ENCODE measurements around the gene SESN3.
A peak's percentile ranks its signal among the peaks of the same experiment; 100 is the strongest.
"Not testable (repeated sequence)": the region's sequence is repeated elsewhere in the genome, so short reads cannot be mapped to it uniquely, and the experiment has no call there.

The SESN3 gene

GRCh38 chr11:95257456-95257971, 26.5 kb upstream of the SESN3 start:
- Mint-ChIP-seq H3K4me1 (peaks cover 22% of the 10 kb centered on the region), H3K36me3 (ENCODE audit: insufficient read depth) (peaks cover 1% of the 10 kb centered on the region), H3K9me3 (no peaks in the 10 kb centered on the region), H3K27ac (ENCODE audit: low read depth) (no peak overlapping the region), H3K27me3 (no peaks in the 10 kb centered on the region), H3K4me3 (no peak overlapping the region)
- no peak for DNase-seq (ENCODE audit: low spot score in 2 of 2)
- no peak for ATAC-seq (replicated peaks; ENCODE audit: extremely low read depth, poor library complexity, severe bottlenecking)

- H3K27me3 Mint-ChIP-seq, result no peaks in the 10 kb centered on the region
- ATAC-seq (replicated peaks; ENCODE audit: extremely low read depth, poor library complexity, severe bottlenecking) (no peak), DNase-seq (ENCODE audit: low spot score in 2 of 2) (no peak)
- H3K36me3 Mint-ChIP-seq (ENCODE audit: insufficient read depth), result peaks cover 1% of the 10 kb centered on the region
- no peak overlapping the region for H3K27ac Mint-ChIP-seq (ENCODE audit: low read depth)
- H3K4me1 Mint-ChIP-seq, result peaks cover 22% of the 10 kb centered on the region
- no peak overlapping the region for H3K4me3 Mint-ChIP-seq
- no peaks in the 10 kb centered on the region for H3K9me3 Mint-ChIP-seq
Measured at GRCh38 chr11:95256321-95256779, 25.3 kb upstream of the SESN3 start.

GRCh38 chr11:95255251-95256145, 24.5 kb upstream of the SESN3 start:
- Mint-ChIP-seq H3K9me3 (no peaks in the 10 kb centered on the region), H3K27ac (ENCODE audit: low read depth) (no peak overlapping the region)
- DNase-seq (ENCODE audit: low spot score in 2 of 2), result no peak

GRCh38 chr11:95254716-95255115, 23.7 kb upstream of the SESN3 start:
- no peaks in the 10 kb centered on the region for H3K27me3 Mint-ChIP-seq
- DNase-seq (ENCODE audit: low spot score in 2 of 2), result no peak
- H3K4me3 Mint-ChIP-seq, result no peak overlapping the region
- H3K4me1 Mint-ChIP-seq, result peaks cover 22% of the 10 kb centered on the region
- ATAC-seq (replicated peaks; ENCODE audit: extremely low read depth, poor library complexity, severe bottlenecking), result no peak
- no peak overlapping the region for H3K27ac Mint-ChIP-seq (ENCODE audit: low read depth)
- H3K9me3 Mint-ChIP-seq, result no peaks in the 10 kb centered on the region
- no peaks in the 10 kb centered on the region for H3K36me3 Mint-ChIP-seq (ENCODE audit: insufficient read depth)

More at GRCh38 chr11:95255251-95256145, 24.5 kb upstream of the SESN3 start:
- no peaks in the 10 kb centered on the region for H3K27me3 Mint-ChIP-seq
- no peak for ATAC-seq (replicated peaks; ENCODE audit: extremely low read depth, poor library complexity, severe bottlenecking)
- H3K36me3 Mint-ChIP-seq (ENCODE audit: insufficient read depth), result no peaks in the 10 kb centered on the region
- H3K4me3 Mint-ChIP-seq, result no peak overlapping the region
- H3K4me1 Mint-ChIP-seq, result peaks cover 22% of the 10 kb centered on the region

GRCh38 chr11:95254131-95254704, 23.2 kb upstream of the SESN3 start:
- peaks cover under 1% of the 10 kb centered on the region for H3K27me3 Mint-ChIP-seq

GRCh38 chr11:95253141-95253540, 22.1 kb upstream of the SESN3 start:
- DNase-seq (ENCODE audit: low spot score in 2 of 2) (no peak), ATAC-seq (replicated peaks; ENCODE audit: extremely low read depth, poor library complexity, severe bottlenecking) (no peak)
- Mint-ChIP-seq H3K27me3 (peaks cover 9% of the 10 kb centered on the region), H3K9me3 (no peaks in the 10 kb centered on the region), H3K4me1 (peaks cover 22% of the 10 kb centered on the region), H3K4me3 (no peak overlapping the region), H3K27ac (ENCODE audit: low read depth) (no peak overlapping the region), H3K36me3 (ENCODE audit: insufficient read depth) (no peaks in the 10 kb centered on the region)

More at GRCh38 chr11:95254131-95254704, 23.2 kb upstream of the SESN3 start:
- Mint-ChIP-seq H3K9me3 (no peaks in the 10 kb centered on the region), H3K4me1 (peaks cover 22% of the 10 kb centered on the region), H3K4me3 (peak overlapping the region; percentile 72), H3K36me3 (ENCODE audit: insufficient read depth) (no peaks in the 10 kb centered on the region), H3K27ac (ENCODE audit: low read depth) (no peak overlapping the region)
- DNase-seq (ENCODE audit: low spot score in 2 of 2), result peak; percentile 50 to 71
- peak; percentile 100 for ATAC-seq (replicated peaks; ENCODE audit: extremely low read depth, poor library complexity, severe bottlenecking)

- H3K36me3 Mint-ChIP-seq (ENCODE audit: insufficient read depth), result no peaks in the 10 kb centered on the region
- ATAC-seq (replicated peaks; ENCODE audit: extremely low read depth, poor library complexity, severe bottlenecking) (no peak), DNase-seq (ENCODE audit: low spot score in 2 of 2) (no peak)
- no peaks in the 10 kb centered on the region for H3K9me3 Mint-ChIP-seq
- no peak overlapping the region for H3K27ac Mint-ChIP-seq (ENCODE audit: low read depth)
- no peak overlapping the region for H3K4me3 Mint-ChIP-seq
- peaks cover 9% of the 10 kb centered on the region for H3K27me3 Mint-ChIP-seq
- H3K4me1 Mint-ChIP-seq, result peaks cover 22% of the 10 kb centered on the region
Measured at GRCh38 chr11:95252586-95252985, 21.6 kb upstream of the SESN3 start.

GRCh38 chr11:95251896-95252295, 20.9 kb upstream of the SESN3 start:
- H3K9me3 Mint-ChIP-seq; DNase-seq (ENCODE audit: low spot score in 2 of 2); H3K27me3 Mint-ChIP-seq; H3K27ac Mint-ChIP-seq (ENCODE audit: low read depth); H3K36me3 Mint-ChIP-seq (ENCODE audit: insufficient read depth); H3K4me3 Mint-ChIP-seq; ATAC-seq (replicated peaks; ENCODE audit: extremely low read depth, poor library complexity, severe bottlenecking): not testable (repeated sequence)
- H3K4me1 Mint-ChIP-seq, result peaks cover 22% of the 10 kb centered on the region

GRCh38 chr11:95248666-95249467, 17.9 kb upstream of the SESN3 start:
- DNase-seq (ENCODE audit: low spot score in 2 of 2) (no peak), ATAC-seq (replicated peaks; ENCODE audit: extremely low read depth, poor library complexity, severe bottlenecking) (no peak)
- Mint-ChIP-seq H3K27me3 (peaks cover 9% of the 10 kb centered on the region), H3K4me1 (peaks cover 4% of the 10 kb centered on the region), H3K27ac (ENCODE audit: low read depth) (no peak overlapping the region), H3K9me3 (no peaks in the 10 kb centered on the region), H3K36me3 (ENCODE audit: insufficient read depth) (no peaks in the 10 kb centered on the region), H3K4me3 (no peak overlapping the region)

GRCh38 chr11:95247883-95248282, 16.9 kb upstream of the SESN3 start:
- H3K9me3 Mint-ChIP-seq, result no peaks in the 10 kb centered on the region
- no peak overlapping the region for H3K27ac Mint-ChIP-seq (ENCODE audit: low read depth)
- no peaks in the 10 kb centered on the region for H3K36me3 Mint-ChIP-seq (ENCODE audit: insufficient read depth)
- H3K4me1 Mint-ChIP-seq, result no peaks in the 10 kb centered on the region
- DNase-seq (ENCODE audit: low spot score in 2 of 2) (no peak), ATAC-seq (replicated peaks; ENCODE audit: extremely low read depth, poor library complexity, severe bottlenecking) (no peak)
- H3K27me3 Mint-ChIP-seq, result peaks cover 14% of the 10 kb centered on the region
- no peak overlapping the region for H3K4me3 Mint-ChIP-seq

- Mint-ChIP-seq H3K4me3 (no peak overlapping the region), H3K36me3 (ENCODE audit: insufficient read depth) (no peaks in the 10 kb centered on the region), H3K9me3 (no peaks in the 10 kb centered on the region), H3K4me1 (no peaks in the 10 kb centered on the region), H3K27me3 (peaks cover 21% of the 10 kb centered on the region), H3K27ac (ENCODE audit: low read depth) (no peak overlapping the region)
- DNase-seq (ENCODE audit: low spot score in 2 of 2), result no peak
- no peak for ATAC-seq (replicated peaks; ENCODE audit: extremely low read depth, poor library complexity, severe bottlenecking)
Measured at GRCh38 chr11:95247127-95247684, 16.2 kb upstream of the SESN3 start.

GRCh38 chr11:95245581-95245980, 14.6 kb upstream of the SESN3 start:
- ATAC-seq (replicated peaks; ENCODE audit: extremely low read depth, poor library complexity, severe bottlenecking) (no peak), DNase-seq (ENCODE audit: low spot score in 2 of 2) (no peak)
- Mint-ChIP-seq H3K36me3 (ENCODE audit: insufficient read depth) (no peaks in the 10 kb centered on the region), H3K4me1 (no peaks in the 10 kb centered on the region), H3K9me3 (no peaks in the 10 kb centered on the region), H3K27ac (ENCODE audit: low read depth) (no peak overlapping the region), H3K27me3 (peaks cover 37% of the 10 kb centered on the region), H3K4me3 (no peak overlapping the region)
